Heart right ventricle (tissue), 16 donors: Measurements from ENCODE around the gene CDC42BPA. TPM values are rescaled to one million over a fixed set of nuclear protein-coding genes. Genes with fewer than 3 reads are reported as not detected.

Experiments
- ATAC-seq, 8 donors: fragments of 200-7000 bp; cut with Tn5 transposase; one replicate each; pipeline ENCODE4 v1.9.1; 2020; ENCODE audit warnings: mild to moderate bottlenecking in 8 of 8, moderate library complexity in 8 of 8, moderate number of reproducible peaks in 1 of 8
- DNase-seq, 2 donors: peaks; one replicate each; pipeline ENCODE4 v3.0.0-alpha.2; 2020
- H3K27ac ChIP-seq, 10 donors: fragments of 200-600 bp; sonication (generic) in 2 of 10; one replicate each; pipeline versions ENCODE4 v1.5.0 to v1.8.0; 2020 to 2022; ENCODE audit warnings: mild to moderate bottlenecking in 3 of 10
- H3K27me3 ChIP-seq, 7 donors: fragments of 200-600 bp; one replicate each; pipeline ENCODE4 v1.8.0; 2021 to 2022; ENCODE audit warnings: mild to moderate bottlenecking in 2 of 7
- H3K36me3 ChIP-seq, 9 donors: fragments of 200-600 bp; sonication (generic) in 1 of 9; one replicate each; pipeline versions ENCODE4 v1.5.0 to v1.8.0; 2020 to 2022; ENCODE audit warnings: mild to moderate bottlenecking in 2 of 9
- H3K4me1 ChIP-seq, 9 donors: fragments of 200-600 bp; sonication (generic) in 1 of 9; one replicate each; pipeline versions ENCODE4 v1.5.0 to v1.8.0; 2020 to 2022; ENCODE audit warnings: mild to moderate bottlenecking in 4 of 9
- H3K4me3 ChIP-seq, 10 donors: fragments of 200-600 bp; sonication (generic) in 2 of 10; one replicate each; pipeline versions ENCODE4 v1.5.0 to v1.8.0; 2020 to 2022; ENCODE audit warnings: mild to moderate bottlenecking in 7 of 10, moderate library complexity in 2 of 10
- H3K9me3 ChIP-seq, 11 donors: fragments of 200-600 bp in 10 of 11; sonication (generic) in 2 of 11; one replicate each; pipeline versions ENCODE4 v1.5.0 to v1.8.0; 2013 to 2022; ENCODE audit warnings: mild to moderate bottlenecking in 2 of 11, control low read depth in 1 of 11, moderate library complexity in 1 of 11
- CTCF ChIP-seq, 9 donors: fragments of 200-600 bp; sonication (generic) in 2 of 9; IDR thresholded peaks; one replicate each; pipeline versions ENCODE4 v1.5.0 to v1.8.0; 2021 to 2022; ENCODE audit warnings: antibody characterized with exemption in 9 of 9, mild to moderate bottlenecking in 5 of 9, moderate library complexity in 1 of 9
- WGBS, 2 donors: extraction: QIAGEN DNeasy Blood & Tissue Kit; methylation state at CpG; one replicate each; pipeline ENCODE4 v1.1.7; 2013; ENCODE audit warnings: inconsistent platforms in 1 of 2; 5-methylcytosine and 5-hydroxymethylcytosine counted together
- intact Hi-C, 10 donors: fragments of 100-400 bp; cut with DNase I; formaldehyde crosslinking; loops; one replicate each; pipeline versions ENCODE4 v1.11.1 to v1.14.2; 2022
- polyA plus RNA-seq, 2 donors: library from polyadenylated mRNA; stranded (reverse); fragments of 200-250 nt; gene quantifications; one replicate each; pipeline ENCODE4 v1.2.3, GENCODE V29; 2013
- total RNA-seq, 10 donors: library from RNA; stranded (reverse); fragmentation: NEBNext Ultra II Directional in 3 of 10; extraction: Animal tissue kit (Norgen Biotek cat#: 25700) in 3 of 10; gene quantifications; one replicate each; pipeline versions ENCODE4 v1.2.1 to v1.2.4, GENCODE V29; 2021 to 2023
- donor health status: Arrhythmogenic right ventricular cardiomyopathy.
- donor health status: ischemic (EF 13 %, LVEDD 7.1; RV severe dilation, severe dysfunction).
- donor health status: healthy with polysubstance abuse.
- donor health status: DM: no; HTN: yes; CAD: no.
- donor health status: DM: no; HTN: no; CAD: no.
- donor health status: ischemic (EF 25% LVEDD 6.9; RV normal size, moderate dysfunction).
- donor health status: ischemic (EF 25% LVEDD 5.7; RV mildly dilated, moderate dysfunction).
- donor health status: healthy.
- donor health status: DM: yes; HTN: yes; CAD: no.
- donor health status: Ischemic cardiomyopathy.
- donor health status: ischemic (EF 35%, LVEDD 5.7; RV mildly dilated, moderate dysfunction).
- donor health status: nonischemic (EF 11% LVEDD 7.7; RV severe dilation, severe dysfunction).
- donor health status: DM: yes; HTN: yes; CAD: no.
- donor health status: PGD.
- donor health status: ischemic (EF 29% LVEDD 5.4; RV normal size, mild dysfunction).
- donor health status: nonischemic (EF 23%, LVEDD 6.1; RV moderate dilation, normal function).

Gene CDC42BPA
- total and polyA plus RNA-seq, 12 donors = 8.6 to 39.5 (median 31.5) TPM

- intact Hi-C loops = loop anchor here in 1 of 10 donors (5.0 kb wide), 1 partner anchor 1508 kb away; no protein-coding TSS in a partner anchor
- H3K4me3 ChIP-seq = peak overlapping the region in 2 of 10 donors; percentile 7 to 8
- no peaks in the 10 kb centered on the region for H3K36me3 ChIP-seq
- peak in 3 of 8 donors; percentile 25 to 49 (median 41) for ATAC-seq
- no peak for DNase-seq
- H3K27ac ChIP-seq = peak overlapping the region in 6 of 10 donors; percentile 24 to 62 (median 40)
- no peak for TF ChIP-seq CTCF (IDR thresholded peaks at IDR 0.05)
- H3K4me1 ChIP-seq = peaks cover 0 to 47% (median 29%) of the 10 kb centered on the region in 9 donors
- H3K9me3 ChIP-seq = peaks cover 0 to 6% (median 0%) of the 10 kb centered on the region in 11 donors
- H3K27me3 ChIP-seq = no peaks in the 10 kb centered on the region
Observed at GRCh38 chr1:227299241-227299627, 19.1 kb downstream of the CDC42BPA start.

- H3K4me1 ChIP-seq = peaks cover 0 to 42% (median 29%) of the 10 kb centered on the region in 9 donors
- H3K9me3 ChIP-seq = peaks cover 0 to 6% (median 0%) of the 10 kb centered on the region in 11 donors
- DNase-seq (no peak), ATAC-seq (no peak)
- H3K4me3 ChIP-seq = peak overlapping the region in 2 of 10 donors; percentile 7 to 8
- no peaks in the 10 kb centered on the region for H3K27me3 ChIP-seq
- TF ChIP-seq CTCF (IDR thresholded peaks at IDR 0.05) = no peak
- H3K27ac ChIP-seq = peak overlapping the region in 6 of 10 donors; percentile 24 to 62 (median 40)
- H3K36me3 ChIP-seq = no peaks in the 10 kb centered on the region
- 62 to 63% methylated on average over 3 of the region's 3 CpGs for WGBS, 2 donors
- intact Hi-C loops = loop anchor here in 1 of 10 donors (5.0 kb wide), 1 partner anchor 1509 kb away; no protein-coding TSS in a partner anchor
Observed at GRCh38 chr1:227298512-227299240, 19.6 kb downstream of the CDC42BPA start.

GRCh38 chr1:227297073-227297793 lies 21.1 kb downstream of the CDC42BPA start:
- no peak for TF ChIP-seq CTCF (IDR thresholded peaks at IDR 0.05)
- WGBS, 2 donors = 94 to 97% methylated on average over 4 of the region's 4 CpGs
- H3K4me3 ChIP-seq = no peak overlapping the region
- H3K27me3 ChIP-seq = no peaks in the 10 kb centered on the region
- DNase-seq = no peak
- ATAC-seq = no peak
- peaks cover 0 to 6% (median 0%) of the 10 kb centered on the region in 11 donors for H3K9me3 ChIP-seq
- H3K36me3 ChIP-seq = no peaks in the 10 kb centered on the region
- no peak overlapping the region for H3K27ac ChIP-seq
- H3K4me1 ChIP-seq = peaks cover 0 to 36% (median 29%) of the 10 kb centered on the region in 9 donors
- intact Hi-C loops = loop anchor here in 1 of 10 donors (5.0 kb wide), 1 partner anchor 1510 kb away; no protein-coding TSS in a partner anchor

GRCh38 chr1:227295609-227296008 lies 22.7 kb downstream of the CDC42BPA start:
- no peak overlapping the region for H3K27ac ChIP-seq
- TF ChIP-seq CTCF (IDR thresholded peaks at IDR 0.05) = no peak
- WGBS, 2 donors = 64 to 65% methylated on average over 3 of the region's 3 CpGs
- DNase-seq (no peak), ATAC-seq (no peak)
- H3K9me3 ChIP-seq = peaks cover 0 to 6% (median 0%) of the 10 kb centered on the region in 11 donors
- no peaks in the 10 kb centered on the region for H3K27me3 ChIP-seq
- intact Hi-C loops = loop anchor here in 1 of 10 donors (5.0 kb wide), 1 partner anchor 1512 kb away; no protein-coding TSS in a partner anchor
- H3K36me3 ChIP-seq = no peaks in the 10 kb centered on the region
- H3K4me1 ChIP-seq = peaks cover 0 to 36% (median 25%) of the 10 kb centered on the region in 9 donors
- H3K4me3 ChIP-seq = no peak overlapping the region
